ENCODE results near the gene ATP8A1.

ATP8A1 gene

GRCh38 chr4:42420140-42420539 is 236.8 kb downstream of the ATP8A1 start:
- TF ChIP-seq CTCF (IDR thresholded peaks at IDR 0.05; ENCODE audit: control insufficient read depth, insufficient read depth, low read depth, low read length, missing control alignments), result no peak
- DNase-seq (ENCODE audit: low read depth), result no peak
- no peak overlapping the region for H3K4me3 ChIP-seq (ENCODE audit: control insufficient read depth, low read depth, low read length)

GRCh38 chr4:42417550-42417949 is 239.4 kb downstream of the ATP8A1 start:
- no peak for DNase-seq (ENCODE audit: low read depth)
- no peak overlapping the region for H3K4me3 ChIP-seq (ENCODE audit: control insufficient read depth, low read depth, low read length)
- TF ChIP-seq CTCF (IDR thresholded peaks at IDR 0.05; ENCODE audit: control insufficient read depth, insufficient read depth, low read depth, low read length, missing control alignments), result no peak

- DNase-seq (ENCODE audit: low read depth), result no peak
- TF ChIP-seq CTCF (IDR thresholded peaks at IDR 0.05; ENCODE audit: control insufficient read depth, insufficient read depth, low read depth, low read length, missing control alignments), result no peak
- no peak overlapping the region for H3K4me3 ChIP-seq (ENCODE audit: control insufficient read depth, low read depth, low read length)
Observed at GRCh38 chr4:42416017-42416416, 240.9 kb downstream of the ATP8A1 start.

- no peak for DNase-seq (ENCODE audit: low read depth)
- no peak overlapping the region for H3K4me3 ChIP-seq (ENCODE audit: control insufficient read depth, low read depth, low read length)
- TF ChIP-seq CTCF (IDR thresholded peaks at IDR 0.05; ENCODE audit: control insufficient read depth, insufficient read depth, low read depth, low read length, missing control alignments), result no peak
Observed at GRCh38 chr4:42415281-42415680, 241.6 kb downstream of the ATP8A1 start.

- no peak for TF ChIP-seq CTCF (IDR thresholded peaks at IDR 0.05; ENCODE audit: control insufficient read depth, insufficient read depth, low read depth, low read length, missing control alignments)
- DNase-seq (ENCODE audit: low read depth), result peak; percentile 2
- no peak overlapping the region for H3K4me3 ChIP-seq (ENCODE audit: control insufficient read depth, low read depth, low read length)
Observed at GRCh38 chr4:42412251-42412650, 244.7 kb downstream of the ATP8A1 start.

- no peak overlapping the region for H3K4me3 ChIP-seq (ENCODE audit: control insufficient read depth, low read depth, low read length)
- no peak for TF ChIP-seq CTCF (IDR thresholded peaks at IDR 0.05; ENCODE audit: control insufficient read depth, insufficient read depth, low read depth, low read length, missing control alignments)
- no peak for DNase-seq (ENCODE audit: low read depth)
Observed at GRCh38 chr4:42411803-42412202, 245.1 kb downstream of the ATP8A1 start.

- no peak for DNase-seq (ENCODE audit: low read depth)
- no peak for TF ChIP-seq CTCF (IDR thresholded peaks at IDR 0.05; ENCODE audit: control insufficient read depth, insufficient read depth, low read depth, low read length, missing control alignments)
- no peak overlapping the region for H3K4me3 ChIP-seq (ENCODE audit: control insufficient read depth, low read depth, low read length)
Observed at GRCh38 chr4:42410446-42410845, 246.5 kb downstream of the ATP8A1 start.

All from AG09309 (cell line).